OCI-M1 (cell line): ENCODE results near the gene EPB41.
A peak's percentile ranks its signal among the peaks of the same experiment; 100 is the strongest.
"Not testable (repeated sequence)": the region's sequence is repeated elsewhere in the genome, so short reads cannot be mapped to it uniquely, and the experiment has no call there.

Experiments
- DNase-seq: peaks from one replicate; lab custom pipeline; 2025; lab: John Stamatoyannopoulos, UW

EPB41 gene

GRCh38 chr1:29112705-29113412 lies 198.5 kb downstream of the EPB41 start:
- no peak for DNase-seq

- DNase-seq: no peak
Measured at GRCh38 chr1:29113413-29114117, 199.2 kb downstream of the EPB41 start.

DNA sequence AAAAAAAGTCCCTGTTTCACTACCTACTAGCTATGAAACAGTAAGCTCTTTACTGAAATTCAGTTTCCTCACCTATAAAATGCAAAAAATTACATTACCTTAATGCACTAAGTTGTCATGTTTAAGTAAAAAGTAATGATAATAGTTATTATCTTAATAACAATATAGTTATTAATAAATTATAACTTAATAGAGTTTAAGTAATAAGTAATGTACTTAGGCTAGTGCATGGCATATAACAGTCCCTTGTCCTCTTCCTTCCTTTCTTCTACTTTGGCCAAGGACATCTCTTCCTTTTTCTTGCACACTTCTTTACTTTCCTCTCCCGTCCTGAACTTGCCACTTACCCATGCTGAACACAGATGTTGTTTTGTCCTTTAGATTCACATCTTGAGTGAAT lies 200.3 kb downstream of the EPB41 start:
- DNase-seq: no peak

DNA sequence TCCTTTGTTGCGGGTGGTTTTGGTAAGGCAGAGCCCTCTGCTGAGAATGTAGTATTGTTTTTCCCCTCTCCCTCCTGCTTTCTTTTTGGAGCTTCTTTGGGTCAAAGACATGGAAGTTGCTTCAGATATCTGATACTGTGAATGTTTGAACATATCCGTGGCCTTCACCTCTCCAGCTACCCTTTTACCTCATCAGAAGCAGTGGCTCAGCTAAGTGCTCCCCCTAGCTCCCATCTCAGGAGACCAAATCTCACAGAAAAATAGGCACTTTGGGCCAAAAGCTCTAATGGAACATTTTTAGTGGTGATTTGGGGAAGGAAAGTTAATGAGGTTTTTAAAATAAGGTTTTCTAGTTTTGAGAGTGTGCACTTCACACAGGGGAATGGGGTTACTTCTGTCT lies 203.0 kb downstream of the EPB41 start:
- no peak for DNase-seq

DNA sequence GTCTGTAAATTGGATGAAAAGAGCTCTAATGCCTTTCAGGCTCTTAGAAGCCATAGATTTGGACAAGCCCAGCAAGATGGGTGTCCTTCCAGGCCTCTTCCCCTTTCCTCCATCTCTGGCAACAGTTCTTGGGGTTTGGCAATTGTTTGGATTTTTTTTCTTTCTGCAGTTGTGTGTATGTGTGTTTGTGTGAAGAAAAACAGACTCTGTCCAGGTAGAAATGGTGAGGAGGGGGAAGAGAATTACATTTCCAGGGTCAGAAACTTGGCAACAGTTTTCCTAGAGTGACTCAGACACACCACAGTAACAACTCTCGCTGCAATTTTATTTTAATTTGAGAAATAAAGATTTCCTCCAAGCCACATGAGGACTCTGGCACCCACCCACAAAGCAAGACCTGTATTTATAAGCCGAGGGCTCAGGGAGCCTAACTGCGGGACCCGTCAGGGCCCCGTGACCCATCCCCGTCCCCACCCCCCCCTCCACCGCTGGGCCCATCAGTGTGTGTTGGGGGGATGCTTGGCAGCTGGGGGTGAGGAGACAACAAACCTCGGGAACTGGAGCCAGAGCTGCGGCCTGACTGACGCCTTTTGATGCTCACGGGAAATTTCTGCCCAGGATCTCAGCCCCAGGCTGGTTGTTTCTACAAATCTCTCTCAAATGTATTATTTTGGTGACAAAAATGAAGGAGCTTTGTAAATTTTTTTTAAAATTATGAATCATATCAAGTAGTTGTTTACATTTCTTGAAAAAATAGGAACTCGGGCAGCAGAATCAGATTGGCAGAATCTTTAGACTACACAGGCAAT lies 205.0 kb downstream of the EPB41 start:
- no peak for DNase-seq

- no peak for DNase-seq
Measured at GRCh38 chr1:29120367-29120766, 206.0 kb downstream of the EPB41 start.

- DNase-seq: peak; percentile 49
Measured at GRCh38 chr1:29120947-29121485, 206.6 kb downstream of the EPB41 start.

DNA sequence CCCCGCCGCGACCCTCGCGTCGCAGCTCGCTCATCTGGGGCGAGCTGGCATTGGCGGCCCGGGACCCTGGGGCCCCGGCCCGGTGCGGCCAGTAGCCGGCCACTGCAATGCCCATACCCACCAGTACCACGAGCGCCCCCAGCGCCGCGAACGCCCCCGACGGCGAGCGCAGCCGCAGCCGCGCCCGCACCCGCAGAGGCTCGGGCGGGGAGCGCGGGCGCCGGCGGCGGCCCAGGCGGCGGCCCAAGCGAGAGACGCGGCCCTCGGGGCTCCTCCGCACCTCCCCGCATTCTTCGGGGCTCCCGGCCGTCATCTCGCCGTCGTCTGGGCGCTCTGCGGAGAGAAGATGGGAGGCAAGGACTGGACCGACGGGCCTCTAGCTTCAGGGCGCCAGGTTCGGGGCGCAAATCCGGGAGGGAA lies 207.2 kb downstream of the EPB41 start:
- no peak for DNase-seq

GRCh38 chr1:29121936-29122681 lies 207.7 kb downstream of the EPB41 start:
- DNase-seq: no peak

GRCh38 chr1:29122682-29123052 lies 208.3 kb downstream of the EPB41 start:
- DNase-seq: no peak

DNA sequence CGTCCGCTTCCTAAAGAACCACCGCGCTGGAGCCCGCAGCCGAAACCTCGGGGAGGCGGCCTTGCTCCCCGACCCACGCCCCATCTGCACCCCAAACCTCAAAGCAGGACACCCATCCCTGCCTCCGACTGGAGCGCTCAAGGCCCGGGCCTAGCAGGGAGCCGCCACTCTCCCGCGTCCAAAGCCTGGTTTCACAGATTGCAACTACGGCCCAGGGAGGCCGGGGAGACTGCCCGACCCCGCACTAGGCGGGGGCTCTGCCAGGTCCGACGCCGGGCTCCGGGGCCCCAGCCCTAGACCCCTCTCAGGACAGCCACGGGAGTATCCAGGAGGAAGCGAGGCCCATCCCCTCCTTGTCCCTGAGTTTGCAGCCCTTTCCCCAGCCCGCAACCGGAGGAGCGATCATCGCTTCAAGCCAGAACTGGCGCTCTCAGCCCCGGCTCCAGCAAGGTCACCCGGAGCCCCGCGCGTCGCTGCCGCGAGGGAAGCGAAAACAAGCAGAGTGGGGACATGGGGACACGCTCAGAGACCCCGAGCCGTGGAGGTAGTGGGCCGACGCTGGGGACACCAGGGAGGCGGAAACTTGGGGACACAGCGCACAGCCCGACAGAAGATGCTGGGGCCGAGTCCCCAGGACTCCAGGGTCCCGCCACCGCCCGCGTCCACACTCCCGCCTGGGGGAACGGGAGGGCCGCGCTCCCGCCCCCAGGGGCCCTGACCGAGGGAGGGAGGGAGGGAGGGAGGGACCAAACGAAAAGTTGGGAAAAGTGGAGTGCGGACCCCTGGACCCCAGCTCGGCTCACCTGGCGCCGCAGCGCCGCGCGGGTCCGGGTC lies 208.9 kb downstream of the EPB41 start:
- DNase-seq: no peak

DNA sequence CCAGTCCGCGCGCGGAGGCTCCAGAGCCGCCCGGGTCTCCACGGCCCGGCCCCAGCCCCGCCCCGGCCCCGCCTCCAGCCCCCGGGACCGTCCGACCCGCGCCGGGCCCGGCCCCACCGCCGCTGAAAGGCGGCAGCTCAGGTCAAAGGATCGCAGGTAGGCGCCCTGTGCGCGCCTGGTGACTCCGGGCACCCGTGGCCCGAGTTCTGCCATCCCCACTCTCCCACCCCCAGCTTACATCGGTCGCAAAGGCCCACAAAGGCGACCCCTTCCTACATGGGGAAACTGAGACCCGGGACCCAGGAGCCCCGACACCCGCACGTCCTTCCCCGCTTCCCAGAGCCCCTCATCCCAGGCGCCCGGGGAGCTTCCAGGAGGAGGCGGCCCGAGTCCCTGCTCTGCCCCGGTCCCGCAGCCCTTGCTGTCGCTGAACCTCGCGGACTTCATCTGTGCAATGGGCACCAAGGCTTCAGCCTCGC lies 209.6 kb downstream of the EPB41 start, which contains the start of gene TMEM200B:
TSS of gene TMEM200B (minus strand) at position 17 of the 479 bp plus-strand sequence. CDS start 2,075 bp downstream, outside the sequence.
- no peak for DNase-seq

GRCh38 chr1:29124366-29125236 lies 210.2 kb downstream of the EPB41 start:
- DNase-seq: peak; percentile 67

DNA sequence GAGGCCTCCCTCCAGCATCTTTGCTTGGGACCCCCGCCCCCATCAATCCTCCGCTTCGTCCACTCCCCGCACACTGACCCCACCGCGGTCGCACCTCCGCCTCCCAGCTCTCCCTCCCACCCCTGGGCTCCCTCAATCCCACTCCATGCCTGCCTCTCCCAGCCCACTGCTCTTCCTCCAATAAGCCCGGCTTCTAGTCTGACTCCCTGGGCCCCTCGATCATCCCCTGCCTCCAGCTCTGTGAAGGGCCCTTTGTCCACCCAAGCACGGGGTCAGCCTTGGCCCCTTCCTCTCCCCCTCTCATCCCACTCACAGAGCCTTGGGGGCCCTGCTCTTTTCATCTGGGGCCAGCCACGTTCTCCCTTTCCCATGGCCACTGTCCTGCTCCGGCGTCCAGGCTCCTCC lies 210.9 kb downstream of the EPB41 start:
- DNase-seq: no peak

DNA sequence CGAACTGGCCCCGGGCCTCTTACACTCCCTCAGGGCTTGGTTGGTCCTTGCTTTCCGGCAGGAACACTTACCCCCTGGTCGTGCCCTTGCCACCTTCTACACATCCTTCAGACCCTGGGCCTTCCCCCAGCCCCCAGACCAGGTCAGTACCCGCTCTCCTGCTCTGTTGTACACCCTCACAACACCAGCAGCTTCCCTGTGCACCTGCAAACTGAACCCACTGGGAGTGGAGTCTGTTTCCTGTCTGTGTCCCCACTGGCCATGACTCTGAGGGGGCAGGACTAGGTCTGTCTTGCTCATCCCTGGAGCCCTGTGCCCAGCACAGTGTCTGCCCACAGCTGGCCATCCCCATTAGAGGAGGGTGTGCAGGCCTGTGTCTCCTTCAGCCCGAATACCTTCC lies 211.4 kb downstream of the EPB41 start:
- no peak for DNase-seq

DNA sequence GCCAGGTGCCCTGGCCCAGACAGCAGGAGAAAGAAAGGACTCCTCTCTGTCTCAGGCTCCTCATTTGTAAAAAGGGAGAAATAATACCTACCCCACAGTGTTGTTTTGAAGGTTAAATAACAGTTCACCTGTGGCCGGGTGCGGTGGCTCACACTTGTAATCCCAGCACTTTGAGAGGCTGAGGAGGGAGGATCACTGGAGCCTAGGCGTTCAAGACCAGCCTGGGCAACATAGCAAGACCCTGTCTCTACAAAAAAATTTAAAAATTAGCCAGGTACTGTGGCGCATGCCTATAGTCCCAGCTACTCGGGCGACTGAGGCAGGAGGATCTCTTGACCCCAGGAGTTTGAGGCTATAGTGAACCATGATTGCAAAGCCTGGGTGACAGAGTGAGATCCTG lies 211.8 kb downstream of the EPB41 start:
- DNase-seq: no peak

GRCh38 chr1:29128739-29129138 lies 214.4 kb downstream of the EPB41 start:
- DNase-seq: no peak

DNA sequence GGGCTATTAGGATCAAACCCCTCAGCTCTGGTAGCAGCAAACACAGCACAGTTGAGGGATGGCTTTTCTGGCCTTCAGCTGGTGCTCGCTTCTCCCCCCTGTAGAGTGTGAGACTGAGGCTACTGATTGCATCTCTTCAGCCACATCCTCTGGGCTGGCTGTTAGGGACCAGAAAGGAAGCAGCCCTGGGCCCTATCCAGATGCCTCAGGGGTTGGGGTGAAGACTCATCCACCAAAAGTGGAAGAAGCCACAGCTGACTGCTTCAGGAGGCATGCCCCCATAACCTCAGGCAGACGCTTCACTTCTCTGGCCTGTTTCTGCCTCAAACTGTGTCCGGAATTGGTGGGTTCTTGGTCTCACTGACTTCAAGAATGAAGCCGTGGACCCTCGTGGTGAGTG lies 215.5 kb downstream of the EPB41 start:
- no peak for DNase-seq

- DNase-seq: not testable (repeated sequence)
Measured at GRCh38 chr1:29131056-29131455, 216.7 kb downstream of the EPB41 start.
